HG02943 (cell line): ENCODE data around the gene IL11.
"Not testable (repeated sequence)": the region's sequence is repeated elsewhere in the genome, so short reads cannot be mapped to it uniquely, and the experiment has no call there.

ENCODE experiments used
- ATAC-seq: cut with Tn5 transposase; IDR thresholded peaks from one replicate; pipeline ENCODE4 v1.9.1; 2021; ENCODE audit warnings: mild to moderate bottlenecking, low read depth, moderate library complexity; ENCODE audit not compliant: unreplicated experiment

The IL11 gene

GRCh38 chr19:55339105-55339888, 31.0 kb downstream of the IL11 start, which contains the start of gene KMT5C:
KMT5C (plus strand) TSS chr19:55339876; CDS start chr19:55341937, 2,061 bp downstream.
- peak; percentile 86 for ATAC-seq

DNA sequence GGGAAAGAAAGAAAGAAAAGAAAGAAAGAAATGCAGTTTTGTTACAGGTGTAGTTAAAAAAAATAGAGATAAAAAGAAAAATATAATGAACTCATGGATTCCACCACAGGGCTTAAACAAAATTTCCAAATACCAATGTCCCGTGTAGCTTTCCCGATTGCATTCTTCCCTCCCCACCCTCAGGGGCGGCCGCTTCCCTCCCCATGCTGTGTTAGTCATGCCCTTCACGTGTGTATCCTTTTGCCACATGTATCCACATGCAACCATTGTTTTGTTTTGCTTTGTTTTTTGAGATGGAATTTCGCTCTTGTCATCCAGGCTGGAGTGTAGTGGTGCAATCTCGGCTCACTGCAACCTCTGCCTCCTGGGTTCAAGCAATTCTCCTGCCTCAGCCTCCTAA, 34.2 kb downstream of the IL11 start:
- ATAC-seq: no peak

- ATAC-seq: no peak
These were observed 36.4 kb downstream of the IL11 start for GRCh38 chr19:55333870-55334269.

DNA sequence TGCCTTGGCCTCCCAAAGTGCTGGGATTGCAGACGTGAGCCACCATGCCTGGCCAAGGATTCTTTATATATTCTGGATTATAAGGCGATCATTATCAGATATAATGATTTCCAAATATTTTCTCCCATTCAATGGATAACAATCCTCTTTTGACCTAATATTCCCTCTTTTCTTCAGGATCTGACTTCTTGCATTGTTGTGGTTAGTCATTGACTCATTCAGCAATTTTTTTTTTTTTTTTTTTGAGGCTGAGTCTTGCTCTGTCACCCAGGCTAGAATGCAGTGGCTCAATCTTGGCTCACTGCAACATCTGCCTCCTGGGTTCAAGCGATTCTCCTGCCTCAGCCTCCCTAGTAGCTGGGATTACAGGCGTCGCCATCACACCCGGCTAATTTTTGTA, 40.5 kb downstream of the IL11 start:
- ATAC-seq: not testable (repeated sequence)

GRCh38 chr19:55328774-55329318, 41.4 kb downstream of the IL11 start:
- not testable (repeated sequence) for ATAC-seq

- no peak for ATAC-seq
These were observed 45.1 kb downstream of the IL11 start, which contains the start of gene TMEM150B for GRCh38 chr19:55325172-55325571. TMEM150B (minus strand) TSS chr19:55325341; CDS start chr19:55321036, 4,305 bp downstream.

DNA sequence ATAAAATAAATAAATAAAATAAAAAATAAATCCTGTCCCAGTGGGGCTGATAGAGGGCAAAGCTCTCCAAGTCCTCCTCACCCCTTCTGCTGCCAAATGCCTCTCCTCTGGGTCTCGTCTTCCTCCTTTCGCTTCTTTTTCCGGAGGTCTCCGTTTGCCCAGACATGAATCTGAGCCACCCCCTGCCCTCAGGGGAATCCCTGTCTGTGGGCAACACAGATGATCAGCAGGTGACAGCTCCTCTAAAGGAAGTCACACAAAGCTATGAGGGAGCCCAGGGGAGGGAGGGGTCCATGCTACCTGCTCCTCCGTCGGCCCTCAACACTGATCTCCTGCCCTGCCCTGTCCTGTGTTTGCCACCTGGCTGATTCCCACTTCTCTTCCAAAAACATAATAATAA, 45.6 kb downstream of the IL11 start:
- no peak for ATAC-seq

GRCh38 chr19:55322204-55322885, 47.9 kb downstream of the IL11 start:
- ATAC-seq: no peak

- no peak for ATAC-seq
These were observed 48.7 kb downstream of the IL11 start for GRCh38 chr19:55321466-55322137.

DNA sequence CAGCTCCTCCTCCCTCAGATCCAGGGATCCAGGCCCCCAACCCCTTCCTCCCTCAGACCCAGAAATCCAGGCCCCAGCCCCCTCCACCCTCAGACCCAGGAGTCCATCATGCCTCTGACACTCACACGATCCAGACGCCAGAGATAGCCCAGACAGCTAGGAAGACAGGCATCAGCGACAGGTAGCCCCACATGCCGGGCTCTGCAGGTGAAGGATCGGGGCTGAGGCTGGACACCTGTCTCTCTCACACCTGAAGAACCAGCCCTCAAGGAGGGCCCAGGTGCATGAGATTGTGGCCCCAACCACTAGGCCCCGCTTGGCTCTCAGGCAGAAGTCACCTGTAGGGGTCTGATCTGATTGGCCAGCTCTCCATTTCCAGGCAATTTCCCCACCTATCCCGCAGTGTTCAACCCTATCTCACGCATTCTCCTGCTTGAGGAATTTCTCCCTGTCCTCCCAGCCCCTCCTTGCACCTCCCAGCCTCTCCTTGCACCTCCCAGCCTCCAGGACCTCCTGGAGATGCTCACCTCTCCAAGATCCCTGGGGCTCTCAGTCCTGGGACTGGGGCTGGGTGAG, 49.3 kb downstream of the IL11 start:
- ATAC-seq: no peak

DNA sequence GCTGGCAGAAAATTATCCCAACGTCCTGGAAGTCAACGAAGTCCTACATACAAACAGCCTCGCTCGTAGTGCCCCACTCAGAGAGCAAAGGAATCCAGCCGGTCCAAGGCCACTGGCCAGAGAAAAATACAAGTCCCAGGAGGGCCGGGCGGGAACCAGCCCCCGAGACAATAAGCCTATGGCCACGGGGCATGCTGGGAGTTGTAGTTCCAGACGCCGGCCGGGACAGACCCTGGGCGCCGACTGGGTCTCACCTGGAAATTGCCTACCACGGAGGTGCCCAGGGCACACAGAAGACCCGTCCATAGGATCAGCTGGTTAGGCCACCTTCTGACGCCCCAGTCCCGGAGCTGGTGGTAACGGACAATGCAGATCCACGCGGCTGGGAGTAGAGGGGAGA, 50.5 kb downstream of the IL11 start:
- ATAC-seq: no peak

- ATAC-seq: no peak
These were observed 53.6 kb downstream of the IL11 start for GRCh38 chr19:55316646-55317045.

DNA sequence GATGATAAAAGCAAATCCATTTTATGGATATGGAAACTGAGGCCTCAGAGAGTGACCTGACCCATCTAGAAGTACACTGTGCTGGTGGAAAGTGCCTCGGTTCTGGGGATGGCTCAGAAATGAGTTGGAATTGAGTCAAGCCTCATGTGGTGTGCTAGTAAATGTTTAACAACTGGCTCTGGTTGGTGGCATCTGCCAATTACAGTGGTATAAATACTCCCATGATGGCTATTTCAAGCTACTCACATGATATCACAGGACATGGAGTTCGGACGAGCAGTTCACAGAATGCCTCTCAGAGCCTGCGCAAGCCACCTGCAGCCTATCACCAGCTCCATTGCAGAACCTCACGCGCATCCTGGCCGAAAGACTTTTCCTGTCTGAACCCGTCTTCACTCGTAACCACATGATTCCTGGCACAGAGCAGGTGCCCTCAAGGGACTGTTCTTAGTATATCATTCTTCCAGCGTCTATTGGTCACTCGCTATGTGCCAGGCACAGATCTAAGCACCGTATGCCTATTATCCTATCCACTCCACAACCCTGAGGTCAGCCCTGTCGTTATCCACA, 54.2 kb downstream of the IL11 start:
- ATAC-seq: no peak

GRCh38 chr19:55314396-55314795, 55.9 kb downstream of the IL11 start:
- no peak for ATAC-seq
